GM06990 (cell line): ENCODE results near the gene WNT9B.

ENCODE experiments used
- DNase-seq: peaks from one replicate; pipeline ENCODE4 v3.0.0-alpha.2; 2011; ENCODE audit not compliant: insufficient read length; ENCODE audit errors: extremely low read depth
- H3K27me3 ChIP-seq: replicated peaks from 2 replicates; pipeline ENCODE4 v1.6.0; 2011; ENCODE audit warnings: low read length; ENCODE audit not compliant: control insufficient read depth, insufficient read depth
- H3K36me3 ChIP-seq: 2 replicates; pipeline ENCODE4 v1.5.1; 2011; ENCODE audit warnings: low read length; ENCODE audit not compliant: control insufficient read depth, insufficient read depth
- H3K4me3 ChIP-seq: replicated peaks from 2 replicates; pipeline ENCODE4 v1.5.1; 2011; ENCODE audit warnings: low read depth, mild to moderate bottlenecking, control low read depth, low read length
- TF ChIP-seq, protein P1 (sequence below): IDR thresholded peaks from 2 replicates; pipeline ENCODE4 v1.5.1; 2011; ENCODE audit warnings: low read length, control low read depth, mild to moderate bottlenecking, inconsistent platforms; ENCODE audit not compliant: insufficient read depth, poor library complexity, severe bottlenecking

WNT9B gene

DNA sequence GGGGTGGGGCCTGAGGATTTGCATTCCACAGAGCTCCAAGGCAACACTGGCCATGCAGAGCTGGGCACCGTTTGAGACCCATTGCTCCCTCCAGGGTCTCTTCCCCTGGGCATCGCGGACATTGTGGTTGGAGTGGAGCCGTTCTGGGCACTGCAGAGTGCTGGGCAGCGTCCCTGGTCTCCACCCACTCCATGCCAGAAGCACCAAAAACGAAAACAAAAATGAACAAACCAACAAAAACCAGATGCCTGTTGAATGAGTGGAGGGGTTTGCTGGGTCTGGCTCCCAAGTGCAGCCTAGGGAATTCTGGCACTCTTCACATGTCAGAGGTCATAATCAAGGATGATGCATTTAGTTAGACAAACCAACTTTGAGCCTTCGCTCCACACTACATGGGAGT, 17.9 kb downstream of the WNT9B start:
- TF ChIP-seq, protein P1, sequence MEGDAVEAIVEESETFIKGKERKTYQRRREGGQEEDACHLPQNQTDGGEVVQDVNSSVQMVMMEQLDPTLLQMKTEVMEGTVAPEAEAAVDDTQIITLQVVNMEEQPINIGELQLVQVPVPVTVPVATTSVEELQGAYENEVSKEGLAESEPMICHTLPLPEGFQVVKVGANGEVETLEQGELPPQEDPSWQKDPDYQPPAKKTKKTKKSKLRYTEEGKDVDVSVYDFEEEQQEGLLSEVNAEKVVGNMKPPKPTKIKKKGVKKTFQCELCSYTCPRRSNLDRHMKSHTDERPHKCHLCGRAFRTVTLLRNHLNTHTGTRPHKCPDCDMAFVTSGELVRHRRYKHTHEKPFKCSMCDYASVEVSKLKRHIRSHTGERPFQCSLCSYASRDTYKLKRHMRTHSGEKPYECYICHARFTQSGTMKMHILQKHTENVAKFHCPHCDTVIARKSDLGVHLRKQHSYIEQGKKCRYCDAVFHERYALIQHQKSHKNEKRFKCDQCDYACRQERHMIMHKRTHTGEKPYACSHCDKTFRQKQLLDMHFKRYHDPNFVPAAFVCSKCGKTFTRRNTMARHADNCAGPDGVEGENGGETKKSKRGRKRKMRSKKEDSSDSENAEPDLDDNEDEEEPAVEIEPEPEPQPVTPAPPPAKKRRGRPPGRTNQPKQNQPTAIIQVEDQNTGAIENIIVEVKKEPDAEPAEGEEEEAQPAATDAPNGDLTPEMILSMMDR = no peak
- DNase-seq = no peak
- Histone ChIP-seq H3K27me3 (peaks cover 2% of the 10 kb centered on the region), H3K36me3 (no peaks in the 10 kb centered on the region), H3K4me3 (no peak overlapping the region)

DNA sequence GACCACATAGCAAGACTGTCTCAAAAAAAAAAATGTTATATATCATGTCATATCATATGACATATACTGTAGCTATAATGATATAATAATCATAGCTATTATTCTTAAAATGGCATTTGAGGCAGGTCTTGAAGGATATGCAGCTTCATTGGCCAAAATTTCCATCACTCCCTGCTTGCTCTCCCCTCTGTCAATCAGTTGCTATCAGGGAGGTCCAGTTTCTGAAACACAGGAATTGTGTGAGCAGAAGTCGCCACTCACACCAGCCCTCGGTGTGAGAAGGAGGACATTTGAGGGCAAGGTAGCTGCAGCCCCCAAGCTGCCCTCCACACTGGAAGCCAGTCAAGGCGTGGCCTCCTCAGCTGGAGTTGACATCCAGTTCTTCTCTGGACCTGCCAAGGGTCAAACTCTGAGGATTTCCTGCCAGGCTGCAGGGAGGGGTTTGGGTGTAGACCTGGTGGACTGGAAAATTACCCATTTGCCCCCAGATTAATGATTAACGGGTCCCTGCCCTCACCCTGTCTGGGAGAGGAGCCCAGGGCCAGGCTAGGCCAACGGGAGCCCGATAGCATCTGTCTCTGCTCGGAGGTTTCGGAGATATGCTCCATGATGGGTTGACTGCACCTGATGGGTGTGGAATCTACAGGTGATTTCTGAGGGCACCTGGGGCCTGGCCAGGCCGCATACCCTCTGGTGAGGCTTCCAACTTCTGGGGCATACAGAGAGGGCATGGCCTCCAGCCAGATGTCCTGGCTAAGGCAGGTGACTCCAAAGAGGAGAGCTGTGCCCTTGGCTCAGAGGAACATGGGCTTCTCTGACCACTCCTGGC, 18.8 kb downstream of the WNT9B start:
- Histone ChIP-seq H3K36me3 (no peaks in the 10 kb centered on the region), H3K4me3 (no peak overlapping the region), H3K27me3 (peaks cover 2% of the 10 kb centered on the region)
- TF ChIP-seq, protein P1 = no peak
- no peak for DNase-seq

DNA sequence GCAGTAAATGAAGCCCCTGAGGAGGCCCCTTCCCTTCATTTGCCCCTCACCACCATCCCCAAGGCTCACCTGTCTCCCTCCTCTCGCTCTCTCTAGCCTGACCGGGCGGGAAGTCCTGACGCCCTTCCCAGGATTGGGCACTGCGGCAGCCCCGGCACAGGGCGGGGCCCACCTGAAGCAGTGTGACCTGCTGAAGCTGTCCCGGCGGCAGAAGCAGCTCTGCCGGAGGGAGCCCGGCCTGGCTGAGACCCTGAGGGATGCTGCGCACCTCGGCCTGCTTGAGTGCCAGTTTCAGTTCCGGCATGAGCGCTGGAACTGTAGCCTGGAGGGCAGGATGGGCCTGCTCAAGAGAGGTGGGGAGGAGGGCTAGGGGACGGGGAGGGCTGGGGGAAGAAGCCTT, 21.0 kb downstream of the WNT9B start:
- DNase-seq = no peak
- TF ChIP-seq, protein P1 = no peak
- Histone ChIP-seq H3K4me3 (no peak overlapping the region), H3K36me3 (no peaks in the 10 kb centered on the region), H3K27me3 (no peaks in the 10 kb centered on the region; the same call in 1 of the 2 replicates)

DNA sequence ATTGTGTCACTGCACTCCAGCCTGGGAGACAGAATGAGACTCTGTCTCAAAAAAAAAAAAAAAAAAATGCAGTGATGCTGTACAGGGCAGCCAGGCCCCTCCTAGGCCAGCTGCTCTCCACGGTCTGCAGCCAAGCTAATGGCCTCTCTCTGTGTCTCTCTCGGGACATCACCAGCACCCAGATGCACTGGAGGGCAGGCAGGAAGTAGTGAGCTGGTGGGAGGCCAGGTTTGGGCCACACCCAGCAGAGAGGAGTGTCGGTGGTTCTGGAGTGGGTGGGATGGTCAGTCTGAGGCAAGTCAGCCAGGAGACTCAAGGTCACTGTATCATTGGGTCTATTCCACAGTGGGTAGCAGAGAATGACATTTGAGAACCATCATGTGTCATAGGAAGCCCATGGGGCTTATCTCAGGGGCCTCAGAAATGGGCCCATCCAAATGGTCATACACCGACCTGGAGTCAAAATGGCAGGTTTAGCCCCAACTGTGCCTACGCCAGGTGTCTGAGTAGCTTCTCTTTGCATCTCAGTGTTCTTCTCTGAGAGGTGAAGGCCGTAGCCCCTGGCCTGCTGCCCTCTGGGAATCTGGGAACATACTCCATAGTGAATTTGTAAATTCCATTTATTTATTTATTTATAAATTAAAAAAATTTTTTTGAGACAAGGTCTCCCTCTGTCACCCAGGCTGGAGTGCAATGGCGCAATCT, 22.7 kb downstream of the WNT9B start:
- H3K4me3 ChIP-seq = no peak overlapping the region
- H3K27me3 ChIP-seq = no peaks in the 10 kb centered on the region; the same call in 1 of the 2 replicates
- no peak for DNase-seq
- TF ChIP-seq, protein P1 = no peak
- H3K36me3 ChIP-seq = no peaks in the 10 kb centered on the region

DNA sequence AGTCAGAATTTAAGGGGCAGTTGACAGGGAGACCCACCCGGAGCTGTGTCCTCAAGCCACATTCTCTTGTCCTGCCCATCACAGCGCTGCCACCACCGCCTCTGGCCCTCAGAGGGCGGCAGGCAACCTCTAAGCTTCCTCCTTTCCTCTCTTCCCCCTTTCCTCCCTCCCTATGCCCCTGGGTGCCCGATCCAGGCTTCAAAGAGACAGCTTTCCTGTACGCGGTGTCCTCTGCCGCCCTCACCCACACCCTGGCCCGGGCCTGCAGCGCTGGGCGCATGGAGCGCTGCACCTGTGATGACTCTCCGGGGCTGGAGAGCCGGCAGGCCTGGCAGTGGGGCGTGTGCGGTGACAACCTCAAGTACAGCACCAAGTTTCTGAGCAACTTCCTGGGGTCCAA, 23.5 kb downstream of the WNT9B start:
- no peak for DNase-seq
- no peaks in the 10 kb centered on the region; the same call in 1 of the 2 replicates for H3K27me3 ChIP-seq
- TF ChIP-seq, protein P1 = no peak
- H3K36me3 ChIP-seq = no peaks in the 10 kb centered on the region
- H3K4me3 ChIP-seq = no peak overlapping the region
